Gastroesophageal sphincter (tissue), 4 donors: Measurements from ENCODE around the gene SEMA4D. TPM values are rescaled to one million over a fixed set of nuclear protein-coding genes. Genes with fewer than 3 reads are reported as not detected.

ENCODE experiments used
- ATAC-seq: fragments of 150-250 bp; one replicate; pipeline ENCODE4 v1.9.1; 2016; ENCODE audit warnings: mild to moderate bottlenecking, moderate library complexity
- H3K27ac ChIP-seq, 4 donors: fragments of 200-600 bp; sonication (generic) in 3 of 4; 1 replicate in 3 of 4; 2 replicates in 1 of 4; pipeline ENCODE4 v1.5.1; 2016 to 2019
- H3K27me3 ChIP-seq: fragments of 200-600 bp; sonication (generic); one replicate; pipeline ENCODE4 v1.5.1; 2019
- H3K36me3 ChIP-seq, 2 donors: fragments of 200-600 bp; sonication (generic); one replicate each; pipeline ENCODE4 v1.5.1; 2019; ENCODE audit warnings: control low read depth in 1 of 2
- H3K4me1 ChIP-seq, 3 donors: fragments of 200-600 bp; sonication (generic); 1 replicate in 2 of 3; 2 replicates in 1 of 3; pipeline ENCODE4 v1.5.1; 2016 to 2019; ENCODE audit warnings: control low read depth in 2 of 3
- H3K4me3 ChIP-seq, 2 donors: fragments of 200-600 bp; sonication (generic); one replicate each; pipeline ENCODE4 v1.5.1; 2019; ENCODE audit warnings: mild to moderate bottlenecking in 1 of 2, moderate library complexity in 1 of 2
- H3K9me3 ChIP-seq, 3 donors: fragments of 200-600 bp; sonication (generic); one replicate each; pipeline ENCODE4 v1.5.1; 2017 to 2019; ENCODE audit warnings: control low read depth in 2 of 3
- CTCF ChIP-seq, 4 experiments: fragments of 200-600 bp in 2 of 4; fragments of 450-650 bp in 2 of 4; sonication (generic) in 1 of 4; IDR thresholded peaks; one replicate each; pipeline ENCODE4 v1.5.1; 2017 to 2019; ENCODE audit warnings: antibody characterized with exemption in 4 of 4, mild to moderate bottlenecking in 2 of 4, moderate library complexity in 2 of 4
- EP300 ChIP-seq: sonication (generic); formaldehyde crosslinking; IDR thresholded peaks from one replicate; pipeline ENCODE4 v1.6.1; 2017; ENCODE audit warnings: antibody characterized with exemption, mild to moderate bottlenecking
- POLR2A ChIP-seq, 2 donors: fragments of 450-650 bp; IDR thresholded peaks; one replicate each; pipeline ENCODE4 v1.6.1; 2017; ENCODE audit warnings: antibody characterized with exemption in 2 of 2, mild to moderate bottlenecking in 2 of 2, moderate library complexity in 1 of 2
- POLR2AphosphoS5 ChIP-seq: sonication (generic); formaldehyde crosslinking; IDR thresholded peaks from one replicate; pipeline ENCODE4 v1.6.1; 2017; ENCODE audit warnings: antibody characterized with exemption
- WGBS, 2 donors: methylation state at CpG; one replicate each; pipeline ENCODE4 v1.1.5; 2018; ENCODE audit warnings: low coverage in 1 of 2; 5-methylcytosine and 5-hydroxymethylcytosine counted together
- total RNA-seq, 4 donors: library from RNA; depleted of rRNA; stranded (reverse); fragments of >200 nt; gene quantifications; one replicate each; pipeline ENCODE4 v1.1.0, GENCODE V29; 2016

The SEMA4D gene
- total RNA-seq, 4 donors from 2014 or later = 4.4 to 12.0 (median 6.5) TPM

GRCh38 chr9:89440046-89440445 lies 57.9 kb downstream of the SEMA4D start:
- peaks cover 0 to 19% (median 5%) of the 10 kb centered on the region in 3 donors for H3K4me1 ChIP-seq
- 59 to 100% methylated on average over 1 to 3 of the region's 8 CpGs for WGBS, 2 donors
- ATAC-seq = no peak
- no peak for TF ChIP-seq POLR2AphosphoS5
- TF ChIP-seq POLR2A (IDR thresholded peaks at IDR 0.05) = no peak
- no peak for TF ChIP-seq EP300
- no peak for TF ChIP-seq CTCF (IDR thresholded peaks at IDR 0.05)
- no peaks in the 10 kb centered on the region for H3K36me3 ChIP-seq
- no peaks in the 10 kb centered on the region for H3K27me3 ChIP-seq
- no peak overlapping the region for H3K27ac ChIP-seq
- no peak overlapping the region for H3K4me3 ChIP-seq
- no peaks in the 10 kb centered on the region for H3K9me3 ChIP-seq

- TF ChIP-seq CTCF (IDR thresholded peaks at IDR 0.05) (no peak), POLR2AphosphoS5 (no peak), EP300 (no peak), POLR2A (IDR thresholded peaks at IDR 0.05) (no peak)
- Histone ChIP-seq H3K9me3 (no peaks in the 10 kb centered on the region), H3K4me1 (peaks cover 0 to 19% (median 5%) of the 10 kb centered on the region in 3 donors), H3K36me3 (no peaks in the 10 kb centered on the region), H3K27ac (no peak overlapping the region), H3K4me3 (no peak overlapping the region), H3K27me3 (no peaks in the 10 kb centered on the region)
- WGBS, 2 donors = 92 to 96% methylated on average over 10 of the region's 10 CpGs
- no peak for ATAC-seq
Observed at GRCh38 chr9:89439571-89439970, 58.3 kb downstream of the SEMA4D start.

GRCh38 chr9:89438194-89438593 lies 59.7 kb downstream of the SEMA4D start:
- ATAC-seq = no peak
- peaks cover 0 to 17% (median 4%) of the 10 kb centered on the region in 3 donors for H3K4me1 ChIP-seq
- no peak overlapping the region for H3K27ac ChIP-seq
- 60 to 88% methylated on average over 1 to 7 of the region's 7 CpGs for WGBS, 2 donors
- H3K36me3 ChIP-seq = no peaks in the 10 kb centered on the region
- TF ChIP-seq CTCF (IDR thresholded peaks at IDR 0.05) (no peak), POLR2AphosphoS5 (no peak), POLR2A (IDR thresholded peaks at IDR 0.05) (no peak), EP300 (no peak)
- no peaks in the 10 kb centered on the region for H3K27me3 ChIP-seq
- no peaks in the 10 kb centered on the region for H3K9me3 ChIP-seq
- H3K4me3 ChIP-seq = no peak overlapping the region

GRCh38 chr9:89437772-89438171 lies 60.1 kb downstream of the SEMA4D start:
- Histone ChIP-seq H3K36me3 (no peaks in the 10 kb centered on the region), H3K9me3 (no peaks in the 10 kb centered on the region), H3K27ac (no peak overlapping the region), H3K27me3 (no peaks in the 10 kb centered on the region), H3K4me3 (no peak overlapping the region), H3K4me1 (peaks cover 0 to 21% (median 0%) of the 10 kb centered on the region in 3 donors)
- ATAC-seq = no peak
- TF ChIP-seq CTCF (IDR thresholded peaks at IDR 0.05) (no peak), POLR2A (IDR thresholded peaks at IDR 0.05) (no peak), POLR2AphosphoS5 (no peak), EP300 (no peak)
- 100% methylated on average over 1 of the region's 5 CpGs; no CpG with 5 or more reads in 1 of the 2 donors for WGBS, 2 donors

- Histone ChIP-seq H3K4me1 (peaks cover 0 to 27% (median 0%) of the 10 kb centered on the region in 3 donors), H3K4me3 (no peak overlapping the region), H3K9me3 (no peaks in the 10 kb centered on the region), H3K27ac (no peak overlapping the region), H3K36me3 (no peaks in the 10 kb centered on the region), H3K27me3 (no peaks in the 10 kb centered on the region)
- TF ChIP-seq CTCF (IDR thresholded peaks at IDR 0.05) (no peak), POLR2A (IDR thresholded peaks at IDR 0.05) (no peak), EP300 (no peak), POLR2AphosphoS5 (no peak)
- ATAC-seq = no peak
- 89 to 100% methylated on average over 1 to 3 of the region's 17 CpGs for WGBS, 2 donors
Observed at GRCh38 chr9:89436963-89437625, 60.8 kb downstream of the SEMA4D start.
